Endothelial cell of hepatic sinusoid (primary cell): Measurements from ENCODE around the gene CHPT1.

Source experiments
- in situ Hi-C: cut with HindIII; loops from 2 replicates; pipeline ENCODE4 v1.10.0; 2017; ENCODE audit warnings: low sequenced_read_pairs

CHPT1 gene

GRCh38 chr12:101761350-101761749 is 63.9 kb downstream of the CHPT1 start:
- in situ Hi-C loops = no loop called here

GRCh38 chr12:101761781-101762180 is 64.3 kb downstream of the CHPT1 start:
- in situ Hi-C loops = no loop called here

- in situ Hi-C loops = no loop called here
Measured at GRCh38 chr12:101763246-101763931, 65.9 kb downstream of the CHPT1 start.

- in situ Hi-C loops = no loop called here
Measured at GRCh38 chr12:101764051-101764792, 66.8 kb downstream of the CHPT1 start.

- in situ Hi-C loops = no loop called here
Measured at GRCh38 chr12:101767537-101767936, 70.1 kb downstream of the CHPT1 start.

- in situ Hi-C loops = no loop called here
Measured at GRCh38 chr12:101768781-101769180, 71.3 kb downstream of the CHPT1 start.

- in situ Hi-C loops = loop anchor here (5.0 kb wide), 1 partner anchor 67 kb away; no protein-coding TSS in a partner anchor
Measured at GRCh38 chr12:101769865-101770264, 72.4 kb downstream of the CHPT1 start.

GRCh38 chr12:101772012-101772775 is 74.8 kb downstream of the CHPT1 start:
- in situ Hi-C loops = loop anchor here (5.0 kb wide), 1 partner anchor 65 kb away; no protein-coding TSS in a partner anchor

- in situ Hi-C loops = loop anchor here (5.0 kb wide), 1 partner anchor 64 kb away; no protein-coding TSS in a partner anchor
Measured at GRCh38 chr12:101773650-101774162, 76.3 kb downstream of the CHPT1 start.

GRCh38 chr12:101775816-101776215 is 78.4 kb downstream of the CHPT1 start:
- in situ Hi-C loops = no loop called here

- in situ Hi-C loops = no loop called here
Measured at GRCh38 chr12:101777485-101777884, 80.0 kb downstream of the CHPT1 start.

- in situ Hi-C loops = no loop called here
Measured at GRCh38 chr12:101777978-101778377, 80.5 kb downstream of the CHPT1 start.
